ENCODE measurements around the gene RAB40C. TPM values are rescaled to one million over a fixed set of nuclear protein-coding genes. Genes with fewer than 3 reads are reported as not detected.

The RAB40C gene, protein sequence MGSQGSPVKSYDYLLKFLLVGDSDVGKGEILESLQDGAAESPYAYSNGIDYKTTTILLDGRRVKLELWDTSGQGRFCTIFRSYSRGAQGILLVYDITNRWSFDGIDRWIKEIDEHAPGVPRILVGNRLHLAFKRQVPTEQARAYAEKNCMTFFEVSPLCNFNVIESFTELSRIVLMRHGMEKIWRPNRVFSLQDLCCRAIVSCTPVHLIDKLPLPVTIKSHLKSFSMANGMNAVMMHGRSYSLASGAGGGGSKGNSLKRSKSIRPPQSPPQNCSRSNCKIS
- 10 to 100 TPM in 1 of 2 donors, 1 to 10 TPM in 1; 7.7 to 11.0 TPM for total RNA-seq
- 10 to 100 TPM in 1 of 2 donors, 1 to 10 TPM in 1; 6.1 to 10.7 TPM for polyA plus RNA-seq

DNA sequence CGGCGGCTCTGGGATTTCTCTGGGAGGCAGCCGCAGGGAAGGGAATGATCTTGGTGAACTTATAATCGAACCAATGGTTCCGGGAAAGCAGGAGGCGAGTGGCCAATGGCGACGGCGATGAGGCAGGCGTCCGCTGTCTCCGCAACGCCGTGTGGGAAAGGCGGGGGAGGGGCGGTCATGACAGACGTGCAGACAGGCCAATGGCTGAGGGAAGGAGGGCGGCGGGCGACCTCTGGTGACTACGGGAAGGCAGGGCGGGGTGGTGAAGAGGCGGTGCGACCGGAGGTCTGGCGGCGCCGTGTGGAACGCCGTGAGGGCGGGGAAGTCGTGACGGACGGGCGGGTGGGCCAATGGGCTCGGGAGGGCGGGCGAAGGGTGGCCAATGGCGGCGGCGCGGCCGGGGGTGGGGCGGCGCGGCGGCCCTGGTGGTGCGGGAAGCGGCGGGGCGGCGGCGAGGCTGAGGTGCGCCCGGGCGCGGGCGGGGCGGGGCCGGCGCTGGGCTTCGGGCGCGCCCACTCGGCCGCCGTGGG is at the start of gene RAB40C:
Gene RAB40C (plus strand): TSS at position 409 of the 530 bp plus-strand sequence. CDS start 226 bp downstream, outside the sequence.
- Histone ChIP-seq H3K36me3 (ENCODE audit: control insufficient read depth in 4 of 4, insufficient read depth in 3 of 4, low read depth in 1 of 4, low read length in 3 of 4) (no peaks in the 10 kb centered on the region), H3K9me3 (ENCODE audit: control insufficient read depth in 4 of 4, low read length in 3 of 4) (no peaks in the 10 kb centered on the region), H3K4me3 (ENCODE audit: low read depth in 1 of 3, low read length in 3 of 3) (peak within 1 kb of the TSS; percentile 89 to 92 (median 92)), H3K9ac (ENCODE audit: low read depth in 1 of 2, low read length in 2 of 2) (peak within 1 kb of the TSS; percentile 52 to 97), H3K27ac (ENCODE audit: low read depth in 1 of 2, low read length in 2 of 2) (peak within 1 kb of the TSS; percentile 94 to 97), H3K4me1 (ENCODE audit: control insufficient read depth in 4 of 4, insufficient read depth in 4 of 4, low read length in 3 of 4) (peaks cover 23 to 75% (median 65%) of the 10 kb centered on the region in 4 donors), H3K27me3 (ENCODE audit: control insufficient read depth in 4 of 4, insufficient read depth in 4 of 4, low read length in 3 of 4) (no peaks in the 10 kb centered on the region)
- WGBS = under 1% methylated on average over 67 of the region's 67 CpGs
- DNase-seq (ENCODE audit: low spot score) = peak; percentile 99
- peak; percentile 82 for TF ChIP-seq SP1 (IDR thresholded peaks at IDR 0.05)
- TF ChIP-seq, protein P1, sequence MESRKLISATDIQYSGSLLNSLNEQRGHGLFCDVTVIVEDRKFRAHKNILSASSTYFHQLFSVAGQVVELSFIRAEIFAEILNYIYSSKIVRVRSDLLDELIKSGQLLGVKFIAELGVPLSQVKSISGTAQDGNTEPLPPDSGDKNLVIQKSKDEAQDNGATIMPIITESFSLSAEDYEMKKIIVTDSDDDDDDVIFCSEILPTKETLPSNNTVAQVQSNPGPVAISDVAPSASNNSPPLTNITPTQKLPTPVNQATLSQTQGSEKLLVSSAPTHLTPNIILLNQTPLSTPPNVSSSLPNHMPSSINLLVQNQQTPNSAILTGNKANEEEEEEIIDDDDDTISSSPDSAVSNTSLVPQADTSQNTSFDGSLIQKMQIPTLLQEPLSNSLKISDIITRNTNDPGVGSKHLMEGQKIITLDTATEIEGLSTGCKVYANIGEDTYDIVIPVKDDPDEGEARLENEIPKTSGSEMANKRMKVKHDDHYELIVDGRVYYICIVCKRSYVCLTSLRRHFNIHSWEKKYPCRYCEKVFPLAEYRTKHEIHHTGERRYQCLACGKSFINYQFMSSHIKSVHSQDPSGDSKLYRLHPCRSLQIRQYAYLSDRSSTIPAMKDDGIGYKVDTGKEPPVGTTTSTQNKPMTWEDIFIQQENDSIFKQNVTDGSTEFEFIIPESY (IDR thresholded peaks at IDR 0.05) = no peak
- TF ChIP-seq RXRA (IDR thresholded peaks at IDR 0.05) = peak in 1 of 2 donors; percentile 78
- TF ChIP-seq MAX (IDR thresholded peaks at IDR 0.05) = no peak
- TF ChIP-seq CTCF (IDR thresholded peaks at IDR 0.05; ENCODE audit: low read depth, low read length, missing input control) = peak; percentile 19
- peak; percentile 53 for TF ChIP-seq YY1 (IDR thresholded peaks at IDR 0.05)
- TF ChIP-seq HNF4G (IDR thresholded peaks at IDR 0.05) = no peak

- peaks cover 13 to 34% (median 23%) of the 10 kb centered on the region in 4 donors for H3K4me1 ChIP-seq (ENCODE audit: control insufficient read depth in 4 of 4, insufficient read depth in 4 of 4, low read length in 3 of 4)
- H3K27ac ChIP-seq (ENCODE audit: low read depth in 1 of 2, low read length in 2 of 2) = no peak overlapping the region
- no peaks in the 10 kb centered on the region for H3K27me3 ChIP-seq (ENCODE audit: control insufficient read depth in 4 of 4, insufficient read depth in 4 of 4, low read length in 3 of 4)
- WGBS = 83% methylated on average over 29 of the region's 29 CpGs
- TF ChIP-seq TAF1 (conservative IDR thresholded peaks at IDR 0.05) (no peak), ATF3 (IDR thresholded peaks at IDR 0.05) (no peak), JUND (IDR thresholded peaks at IDR 0.05) (no peak), YY1 (IDR thresholded peaks at IDR 0.05) (no peak), MAX (IDR thresholded peaks at IDR 0.05) (no peak), CTCF (IDR thresholded peaks at IDR 0.05; ENCODE audit: low read depth, low read length, missing input control) (no peak), RAD21 (IDR thresholded peaks at IDR 0.05) (no peak), HNF4G (IDR thresholded peaks at IDR 0.05) (no peak), SP1 (IDR thresholded peaks at IDR 0.05) (no peak), RXRA (IDR thresholded peaks at IDR 0.05) (no peak), FOXA1 (IDR thresholded peaks at IDR 0.05) (no peak), GABPA (IDR thresholded peaks at IDR 0.05 in 1 of 2, conservative IDR thresholded peaks at IDR 0.05 in 1 of 2) (no peak), HNF4A (conservative IDR thresholded peaks at IDR 0.05) (no peak)
- TF ChIP-seq, protein P1 (IDR thresholded peaks at IDR 0.05) = no peak
- TF ChIP-seq, protein P2, sequence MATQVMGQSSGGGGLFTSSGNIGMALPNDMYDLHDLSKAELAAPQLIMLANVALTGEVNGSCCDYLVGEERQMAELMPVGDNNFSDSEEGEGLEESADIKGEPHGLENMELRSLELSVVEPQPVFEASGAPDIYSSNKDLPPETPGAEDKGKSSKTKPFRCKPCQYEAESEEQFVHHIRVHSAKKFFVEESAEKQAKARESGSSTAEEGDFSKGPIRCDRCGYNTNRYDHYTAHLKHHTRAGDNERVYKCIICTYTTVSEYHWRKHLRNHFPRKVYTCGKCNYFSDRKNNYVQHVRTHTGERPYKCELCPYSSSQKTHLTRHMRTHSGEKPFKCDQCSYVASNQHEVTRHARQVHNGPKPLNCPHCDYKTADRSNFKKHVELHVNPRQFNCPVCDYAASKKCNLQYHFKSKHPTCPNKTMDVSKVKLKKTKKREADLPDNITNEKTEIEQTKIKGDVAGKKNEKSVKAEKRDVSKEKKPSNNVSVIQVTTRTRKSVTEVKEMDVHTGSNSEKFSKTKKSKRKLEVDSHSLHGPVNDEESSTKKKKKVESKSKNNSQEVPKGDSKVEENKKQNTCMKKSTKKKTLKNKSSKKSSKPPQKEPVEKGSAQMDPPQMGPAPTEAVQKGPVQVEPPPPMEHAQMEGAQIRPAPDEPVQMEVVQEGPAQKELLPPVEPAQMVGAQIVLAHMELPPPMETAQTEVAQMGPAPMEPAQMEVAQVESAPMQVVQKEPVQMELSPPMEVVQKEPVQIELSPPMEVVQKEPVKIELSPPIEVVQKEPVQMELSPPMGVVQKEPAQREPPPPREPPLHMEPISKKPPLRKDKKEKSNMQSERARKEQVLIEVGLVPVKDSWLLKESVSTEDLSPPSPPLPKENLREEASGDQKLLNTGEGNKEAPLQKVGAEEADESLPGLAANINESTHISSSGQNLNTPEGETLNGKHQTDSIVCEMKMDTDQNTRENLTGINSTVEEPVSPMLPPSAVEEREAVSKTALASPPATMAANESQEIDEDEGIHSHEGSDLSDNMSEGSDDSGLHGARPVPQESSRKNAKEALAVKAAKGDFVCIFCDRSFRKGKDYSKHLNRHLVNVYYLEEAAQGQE (IDR thresholded peaks at IDR 0.05) = no peak
- H3K9me3 ChIP-seq (ENCODE audit: control insufficient read depth in 4 of 4, low read length in 3 of 4) = no peaks in the 10 kb centered on the region
- H3K9ac ChIP-seq (ENCODE audit: low read depth in 1 of 2, low read length in 2 of 2) = no peak overlapping the region
- no peak for DNase-seq (ENCODE audit: low spot score)
- no peak overlapping the region for H3K4me3 ChIP-seq (ENCODE audit: low read depth in 1 of 3, low read length in 3 of 3)
- peaks cover 3 to 21% (median 7%) of the 10 kb centered on the region in 4 donors for H3K36me3 ChIP-seq (ENCODE audit: control insufficient read depth in 4 of 4, insufficient read depth in 3 of 4, low read depth in 1 of 4, low read length in 3 of 4)
These were observed 49.1 kb upstream of the RAB40C start for GRCh38 chr16:540645-541340.

Data from liver (tissue), 9 donors.